Measurements from ENCODE around the gene NKX6-2.
"Not testable (repeated sequence)": the region's sequence is repeated elsewhere in the genome, so short reads cannot be mapped to it uniquely, and the experiment has no call there.

NKX6-2 gene

GRCh38 chr10:132796846-132797245, 10.9 kb upstream of the NKX6-2 start:
- H3K4me1 ChIP-seq (ENCODE audit: insufficient read depth, poor library complexity, severe bottlenecking), result no peaks in the 10 kb centered on the region
- H3K9me3 ChIP-seq (ENCODE audit: severe bottlenecking), result no peaks in the 10 kb centered on the region
- H3K27ac ChIP-seq (ENCODE audit: poor library complexity, severe bottlenecking), result no peak overlapping the region
- ATAC-seq (ENCODE audit: low read depth), result no peak
- H3K4me3 ChIP-seq (ENCODE audit: severe bottlenecking), result no peak overlapping the region
- no peak for DNase-seq (ENCODE audit: low spot score)
- H3K36me3 ChIP-seq (ENCODE audit: low read depth), result no peaks in the 10 kb centered on the region
- no peaks in the 10 kb centered on the region for H3K27me3 ChIP-seq (ENCODE audit: insufficient read depth, poor library complexity, severe bottlenecking)
- no peak for TF ChIP-seq CTCF (IDR thresholded peaks at IDR 0.05; ENCODE audit: poor library complexity, severe bottlenecking)

GRCh38 chr10:132793871-132794849, 8.2 kb upstream of the NKX6-2 start:
- H3K36me3 ChIP-seq (ENCODE audit: low read depth), result no peaks in the 10 kb centered on the region
- TF ChIP-seq CTCF (IDR thresholded peaks at IDR 0.05; ENCODE audit: poor library complexity, severe bottlenecking), result no peak
- no peaks in the 10 kb centered on the region for H3K9me3 ChIP-seq (ENCODE audit: severe bottlenecking)
- H3K27me3 ChIP-seq (ENCODE audit: insufficient read depth, poor library complexity, severe bottlenecking), result peaks cover 22% of the 10 kb centered on the region
- no peak overlapping the region for H3K4me3 ChIP-seq (ENCODE audit: severe bottlenecking)
- H3K4me1 ChIP-seq (ENCODE audit: insufficient read depth, poor library complexity, severe bottlenecking), result no peaks in the 10 kb centered on the region
- DNase-seq (ENCODE audit: low spot score) (no peak), ATAC-seq (ENCODE audit: low read depth) (no peak)
- no peak overlapping the region for H3K27ac ChIP-seq (ENCODE audit: poor library complexity, severe bottlenecking)

- H3K9me3 ChIP-seq (ENCODE audit: severe bottlenecking), result no peaks in the 10 kb centered on the region
- H3K36me3 ChIP-seq (ENCODE audit: low read depth), result no peaks in the 10 kb centered on the region
- H3K27me3 ChIP-seq (ENCODE audit: insufficient read depth, poor library complexity, severe bottlenecking), result peaks cover 32% of the 10 kb centered on the region
- no peak overlapping the region for H3K4me3 ChIP-seq (ENCODE audit: severe bottlenecking)
- H3K4me1 ChIP-seq (ENCODE audit: insufficient read depth, poor library complexity, severe bottlenecking), result no peaks in the 10 kb centered on the region
- ATAC-seq (ENCODE audit: low read depth) (no peak), DNase-seq (ENCODE audit: low spot score) (no peak)
- no peak overlapping the region for H3K27ac ChIP-seq (ENCODE audit: poor library complexity, severe bottlenecking)
- TF ChIP-seq CTCF (IDR thresholded peaks at IDR 0.05; ENCODE audit: poor library complexity, severe bottlenecking), result no peak
These were observed 7.3 kb upstream of the NKX6-2 start for GRCh38 chr10:132793213-132793612.

- no peaks in the 10 kb centered on the region for H3K9me3 ChIP-seq (ENCODE audit: severe bottlenecking)
- no peak overlapping the region for H3K27ac ChIP-seq (ENCODE audit: poor library complexity, severe bottlenecking)
- DNase-seq (ENCODE audit: low spot score), result no peak
- no peaks in the 10 kb centered on the region for H3K36me3 ChIP-seq (ENCODE audit: low read depth)
- H3K27me3 ChIP-seq (ENCODE audit: insufficient read depth, poor library complexity, severe bottlenecking), result peaks cover 36% of the 10 kb centered on the region
- TF ChIP-seq CTCF (IDR thresholded peaks at IDR 0.05; ENCODE audit: poor library complexity, severe bottlenecking), result no peak
- H3K4me3 ChIP-seq (ENCODE audit: severe bottlenecking), result no peak overlapping the region
- H3K4me1 ChIP-seq (ENCODE audit: insufficient read depth, poor library complexity, severe bottlenecking), result no peaks in the 10 kb centered on the region
- ATAC-seq (ENCODE audit: low read depth), result no peak
These were observed 6.8 kb upstream of the NKX6-2 start for GRCh38 chr10:132792796-132793195.

- peaks cover 42% of the 10 kb centered on the region for H3K27me3 ChIP-seq (ENCODE audit: insufficient read depth, poor library complexity, severe bottlenecking)
- not testable (repeated sequence) for H3K27ac ChIP-seq (ENCODE audit: poor library complexity, severe bottlenecking); H3K4me1 ChIP-seq (ENCODE audit: insufficient read depth, poor library complexity, severe bottlenecking); H3K36me3 ChIP-seq (ENCODE audit: low read depth); H3K9me3 ChIP-seq (ENCODE audit: severe bottlenecking); H3K4me3 ChIP-seq (ENCODE audit: severe bottlenecking); ATAC-seq (ENCODE audit: low read depth); DNase-seq (ENCODE audit: low spot score)
These were observed 6.2 kb upstream of the NKX6-2 start for GRCh38 chr10:132792099-132792498.
